Activated naive CD8-positive, alpha-beta T cell (primary cell): ENCODE measurements around the gene ATRN.
"Not testable (repeated sequence)": the region's sequence is repeated elsewhere in the genome, so short reads cannot be mapped to it uniquely, and the experiment has no call there.

Experiments
- H3K27ac Mint-ChIP-seq: one replicate; pipeline ENCODE4 v1.8.0; 2021; ENCODE audit warnings: mixed read lengths
- H3K27me3 Mint-ChIP-seq: one replicate; pipeline ENCODE4 v1.8.0; 2021; ENCODE audit warnings: mixed read lengths
- H3K36me3 Mint-ChIP-seq: one replicate; pipeline ENCODE4 v1.8.0; 2021; ENCODE audit warnings: mixed read lengths
- H3K4me1 Mint-ChIP-seq: one replicate; pipeline ENCODE4 v1.8.0; 2021; ENCODE audit warnings: low read depth, mixed read lengths
- H3K4me3 Mint-ChIP-seq: one replicate; pipeline ENCODE4 v1.8.0; 2021; ENCODE audit warnings: mild to moderate bottlenecking, mixed read lengths
- H3K9me3 Mint-ChIP-seq: one replicate; pipeline ENCODE4 v1.8.0; 2021; ENCODE audit warnings: low read depth, mixed read lengths

ATRN gene

DNA sequence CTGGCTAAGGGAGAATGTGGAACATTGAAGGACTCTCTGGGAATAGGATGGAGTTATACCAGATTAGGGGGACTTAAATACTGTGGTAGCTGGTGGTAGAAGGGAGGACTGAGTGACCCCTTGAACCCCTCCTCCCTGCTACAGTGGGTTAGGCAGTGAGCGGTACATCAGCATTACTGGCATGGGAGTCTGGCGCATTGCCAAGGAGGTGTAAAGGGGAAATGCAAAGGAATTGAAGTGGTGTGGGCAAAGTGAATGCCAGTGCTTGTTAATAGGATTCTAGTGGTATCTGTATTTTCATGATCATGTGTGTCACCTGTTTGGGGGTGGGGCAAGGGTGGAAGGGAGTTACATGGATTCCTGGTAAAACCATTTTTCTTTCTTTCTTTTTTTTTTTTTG is 132.3 kb downstream of the ATRN start:
- no peaks in the 10 kb centered on the region for H3K4me1 Mint-ChIP-seq
- H3K27ac Mint-ChIP-seq, result no peak overlapping the region
- peaks cover 28% of the 10 kb centered on the region for H3K36me3 Mint-ChIP-seq
- H3K27me3 Mint-ChIP-seq, result no peaks in the 10 kb centered on the region
- H3K4me3 Mint-ChIP-seq, result no peak overlapping the region
- H3K9me3 Mint-ChIP-seq, result no peaks in the 10 kb centered on the region

DNA sequence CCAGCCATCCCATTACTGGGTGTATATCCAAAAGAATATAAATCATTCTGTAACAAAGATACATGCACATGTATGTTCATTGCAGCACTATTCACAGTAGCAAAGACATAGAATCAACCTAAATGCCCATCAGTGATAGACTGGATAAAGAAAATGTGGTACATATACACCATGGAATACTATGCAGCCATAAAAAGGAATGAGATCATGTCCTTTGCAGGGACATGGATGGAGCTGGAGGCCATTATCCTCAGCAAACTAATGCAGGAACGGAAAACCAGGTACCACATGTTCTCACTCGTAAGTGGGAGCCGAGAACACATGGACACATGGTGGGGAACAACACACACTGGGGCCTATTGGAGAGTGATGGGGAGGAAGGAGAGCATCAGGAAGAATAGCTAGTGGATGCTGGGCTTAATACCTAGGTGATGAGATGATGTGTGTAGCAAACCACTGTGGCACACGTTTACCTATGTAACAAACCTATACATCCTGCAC is 134.6 kb downstream of the ATRN start:
- not testable (repeated sequence) for H3K27me3 Mint-ChIP-seq, H3K9me3 Mint-ChIP-seq, H3K4me3 Mint-ChIP-seq, H3K4me1 Mint-ChIP-seq, H3K27ac Mint-ChIP-seq
- H3K36me3 Mint-ChIP-seq, result peaks cover 30% of the 10 kb centered on the region

DNA sequence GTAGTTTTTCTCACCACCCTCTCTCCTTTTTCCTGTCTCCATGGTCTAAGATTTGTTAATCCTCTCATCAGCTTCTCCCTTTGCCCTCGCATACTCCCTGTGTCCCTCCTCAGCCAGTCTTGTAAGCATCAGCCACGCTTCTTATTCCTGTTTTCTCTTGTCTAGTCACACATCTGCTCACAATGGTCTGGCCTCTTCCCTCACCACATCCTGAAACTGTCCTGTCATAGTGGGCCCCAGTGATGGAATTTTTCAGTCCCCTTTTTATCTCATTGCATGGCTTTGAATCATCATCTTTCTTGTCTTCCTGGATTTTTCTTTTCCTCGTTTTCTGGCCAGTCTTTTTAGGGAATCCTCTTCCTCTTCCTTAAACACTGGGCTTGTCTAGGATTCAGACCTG is 135.2 kb downstream of the ATRN start:
- Mint-ChIP-seq H3K27me3 (no peaks in the 10 kb centered on the region), H3K9me3 (no peaks in the 10 kb centered on the region), H3K27ac (no peak overlapping the region), H3K4me1 (no peaks in the 10 kb centered on the region), H3K36me3 (peaks cover 29% of the 10 kb centered on the region), H3K4me3 (no peak overlapping the region)

DNA sequence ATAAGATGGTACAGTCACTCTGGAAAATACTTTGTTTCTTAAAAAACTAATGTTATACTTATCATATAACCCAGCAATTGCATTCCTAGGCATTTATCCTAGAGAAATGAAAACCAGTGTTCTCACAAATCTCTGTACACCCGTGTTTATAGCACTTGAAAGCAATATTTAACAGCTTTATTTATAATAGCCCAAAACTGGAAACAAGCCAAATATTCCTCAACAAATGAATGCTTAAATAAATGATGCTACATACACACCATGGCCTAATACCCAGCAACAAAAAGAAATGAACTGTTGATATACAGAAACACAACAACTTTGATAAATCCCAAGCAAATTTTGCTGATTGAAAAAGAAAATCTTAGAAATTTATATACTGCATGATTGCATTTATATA is 141.1 kb downstream of the ATRN start:
- Mint-ChIP-seq H3K27ac (no peak overlapping the region), H3K27me3 (no peaks in the 10 kb centered on the region), H3K9me3 (no peaks in the 10 kb centered on the region), H3K4me1 (no peaks in the 10 kb centered on the region), H3K36me3 (peaks cover 10% of the 10 kb centered on the region), H3K4me3 (no peak overlapping the region)

DNA sequence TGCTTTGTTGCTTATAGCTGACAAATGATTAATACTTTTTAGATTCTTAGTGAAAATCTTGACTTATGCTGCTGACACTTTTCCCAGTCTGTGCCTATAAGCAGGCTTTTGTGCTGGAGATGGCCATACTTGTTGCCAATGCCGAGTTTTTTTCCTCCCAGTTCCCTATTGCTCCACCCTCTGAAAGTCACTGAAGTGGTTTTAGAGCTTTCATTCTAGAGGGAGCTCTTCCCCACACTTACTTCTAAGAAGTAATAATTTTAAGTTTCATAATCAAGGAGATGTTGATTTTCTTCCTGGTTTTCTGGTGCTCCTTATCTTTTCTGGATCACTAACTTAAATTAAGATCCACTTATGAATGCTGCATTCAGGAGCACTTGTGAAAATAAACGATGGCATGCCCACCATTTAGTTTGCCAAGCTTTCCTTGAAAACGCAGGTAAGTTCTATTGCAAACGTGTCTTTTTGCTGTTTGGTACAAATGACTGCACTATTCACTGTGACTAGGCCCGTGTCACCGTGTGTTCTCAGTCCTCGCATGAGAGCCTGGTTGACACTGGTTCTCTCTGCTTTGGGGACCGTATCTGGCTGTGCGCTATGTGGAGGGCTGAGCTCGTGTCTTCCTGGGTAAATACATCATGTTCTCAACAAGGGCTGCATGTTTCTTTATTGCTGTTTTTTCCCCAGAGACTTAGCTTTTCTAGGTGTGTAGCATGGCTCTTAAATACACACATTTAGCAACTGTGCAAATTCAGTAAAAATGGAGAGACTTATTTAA is 142.2 kb downstream of the ATRN start:
- Mint-ChIP-seq H3K27me3 (no peaks in the 10 kb centered on the region), H3K4me1 (no peaks in the 10 kb centered on the region), H3K4me3 (no peak overlapping the region), H3K27ac (no peak overlapping the region), H3K36me3 (peaks cover 10% of the 10 kb centered on the region), H3K9me3 (no peaks in the 10 kb centered on the region)

DNA sequence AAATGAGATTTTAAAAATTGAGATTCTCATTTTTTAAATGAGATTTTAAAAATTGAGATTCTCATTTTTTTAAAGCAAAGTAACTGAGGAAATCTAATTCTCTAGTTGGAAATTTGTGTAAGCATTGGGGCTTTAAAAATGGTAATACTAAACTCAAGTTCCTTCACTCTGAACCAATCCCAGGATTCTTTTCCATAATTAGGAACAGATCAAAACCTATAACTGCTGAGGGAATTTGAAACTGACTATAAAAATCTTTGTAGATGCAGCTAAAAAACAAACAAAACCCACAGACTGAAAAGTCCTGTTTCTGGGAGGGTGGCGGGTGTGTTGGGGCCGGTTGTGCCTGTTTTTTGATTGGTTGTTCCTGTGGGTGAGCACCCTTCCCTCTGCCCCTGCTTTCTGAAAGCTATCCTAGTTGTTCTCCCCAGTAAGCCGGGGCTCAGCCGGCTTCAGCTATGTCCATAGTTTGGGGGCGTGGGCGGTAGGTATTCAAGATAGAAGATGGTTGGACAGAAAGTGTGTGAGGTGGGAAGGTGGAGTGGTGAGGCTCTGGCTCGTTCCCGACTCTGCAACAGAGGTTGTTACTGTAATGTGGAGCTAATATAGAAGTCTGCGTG is 143.1 kb downstream of the ATRN start:
- Mint-ChIP-seq H3K4me3 (no peak overlapping the region), H3K27ac (no peak overlapping the region), H3K36me3 (peaks cover 9% of the 10 kb centered on the region), H3K4me1 (no peaks in the 10 kb centered on the region), H3K9me3 (no peaks in the 10 kb centered on the region), H3K27me3 (no peaks in the 10 kb centered on the region)

DNA sequence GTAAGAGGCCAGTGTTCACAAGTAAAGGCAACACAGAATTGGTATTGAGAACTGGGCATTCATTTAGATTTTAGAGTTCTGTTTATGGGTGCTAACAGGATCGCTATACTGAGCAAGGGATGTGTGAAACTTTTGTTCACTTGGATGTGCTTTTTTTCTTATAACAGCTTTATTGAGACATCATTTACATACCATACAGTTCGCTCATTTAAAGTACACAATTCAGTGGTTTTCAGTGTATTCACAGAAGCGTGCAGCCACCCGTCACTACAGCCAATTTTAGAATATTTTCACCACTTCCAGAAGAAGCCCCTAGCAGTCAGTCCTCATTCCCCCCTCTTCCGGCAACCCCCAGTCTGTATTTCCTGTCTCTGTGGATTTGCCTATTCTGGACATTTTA is 143.6 kb downstream of the ATRN start:
- Mint-ChIP-seq H3K27me3 (no peaks in the 10 kb centered on the region), H3K27ac (no peak overlapping the region), H3K4me1 (no peaks in the 10 kb centered on the region), H3K36me3 (peaks cover 6% of the 10 kb centered on the region), H3K4me3 (no peak overlapping the region), H3K9me3 (no peaks in the 10 kb centered on the region)

DNA sequence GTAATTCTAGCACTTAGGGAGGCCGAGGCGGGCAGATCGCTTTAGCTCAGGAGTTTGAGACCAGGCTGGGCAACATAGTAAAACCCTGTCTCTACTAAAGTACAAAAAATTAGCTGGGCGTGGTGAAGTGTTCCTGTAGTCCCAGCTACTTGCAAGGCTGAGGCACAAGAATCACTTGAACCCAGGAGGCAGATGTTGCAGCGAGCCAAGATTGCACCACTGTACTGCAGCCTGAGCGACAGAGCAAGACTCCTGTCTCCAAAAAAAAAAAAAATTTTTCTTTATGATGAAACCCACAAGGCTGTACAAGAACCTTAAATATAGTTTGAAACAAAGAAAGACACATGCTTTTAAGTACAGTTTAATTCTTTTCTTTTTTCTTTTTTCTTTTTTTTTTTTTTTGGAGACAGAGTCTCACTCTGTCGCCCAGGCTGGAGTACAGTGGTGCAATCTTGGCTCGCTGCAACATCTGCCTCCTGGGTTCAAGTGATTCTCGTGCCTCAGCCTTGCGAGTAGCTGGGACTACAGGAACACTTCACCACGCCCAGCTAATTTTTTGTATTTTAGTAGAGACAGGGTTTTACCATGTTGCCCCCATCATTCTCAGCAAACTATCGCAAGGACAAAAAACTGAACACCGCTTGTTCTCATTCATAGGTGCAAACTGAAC is 144.5 kb downstream of the ATRN start:
- H3K4me1 Mint-ChIP-seq, H3K27me3 Mint-ChIP-seq, H3K36me3 Mint-ChIP-seq, H3K4me3 Mint-ChIP-seq, H3K9me3 Mint-ChIP-seq, H3K27ac Mint-ChIP-seq: not testable (repeated sequence)

DNA sequence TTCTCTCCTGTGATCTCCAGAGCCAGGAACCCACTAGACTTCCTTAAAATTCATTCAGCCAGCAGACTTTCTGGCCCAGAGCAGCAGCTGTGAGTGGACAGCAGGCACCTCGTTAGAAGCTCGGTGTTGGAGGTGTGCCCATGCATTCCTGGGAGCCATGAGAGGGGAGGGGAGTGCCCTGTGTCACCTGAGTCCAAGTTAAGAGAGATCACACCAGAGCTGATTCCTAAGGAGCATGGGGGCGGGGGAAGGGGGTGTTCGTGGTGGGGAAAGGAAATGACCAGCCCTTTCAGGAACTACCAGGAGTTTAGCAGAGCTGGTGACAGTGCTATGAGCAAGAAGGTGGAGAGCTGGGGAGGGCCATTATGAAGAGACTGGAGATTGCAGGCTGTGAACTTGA is 145.4 kb downstream of the ATRN start:
- no peak overlapping the region for H3K4me3 Mint-ChIP-seq
- H3K9me3 Mint-ChIP-seq, result no peaks in the 10 kb centered on the region
- H3K27ac Mint-ChIP-seq, result no peak overlapping the region
- H3K36me3 Mint-ChIP-seq, result peaks cover 6% of the 10 kb centered on the region
- no peaks in the 10 kb centered on the region for H3K4me1 Mint-ChIP-seq
- no peaks in the 10 kb centered on the region for H3K27me3 Mint-ChIP-seq

DNA sequence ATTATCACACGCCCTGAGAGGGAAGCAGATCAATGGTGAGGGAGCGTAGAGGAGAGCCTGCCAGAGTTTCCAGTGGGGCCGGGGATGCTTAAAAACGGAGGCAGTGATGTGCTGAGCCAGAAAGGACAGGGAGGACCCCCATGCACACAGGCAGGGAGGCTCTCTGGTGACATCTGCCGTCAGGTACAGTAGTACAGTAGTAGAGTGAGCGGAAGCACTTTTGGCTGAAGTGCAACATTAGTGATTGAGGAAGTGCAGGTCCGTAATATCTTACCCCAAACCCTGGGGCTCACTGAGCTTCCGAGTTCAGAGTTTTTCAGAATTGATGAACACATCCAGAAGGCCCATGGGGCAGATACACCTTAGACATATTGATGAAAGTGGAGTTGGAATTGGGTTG is 150.3 kb downstream of the ATRN start:
- no peaks in the 10 kb centered on the region for H3K9me3 Mint-ChIP-seq
- H3K36me3 Mint-ChIP-seq, result no peaks in the 10 kb centered on the region
- H3K4me3 Mint-ChIP-seq, result no peak overlapping the region
- no peaks in the 10 kb centered on the region for H3K4me1 Mint-ChIP-seq
- no peaks in the 10 kb centered on the region for H3K27me3 Mint-ChIP-seq
- no peak overlapping the region for H3K27ac Mint-ChIP-seq

DNA sequence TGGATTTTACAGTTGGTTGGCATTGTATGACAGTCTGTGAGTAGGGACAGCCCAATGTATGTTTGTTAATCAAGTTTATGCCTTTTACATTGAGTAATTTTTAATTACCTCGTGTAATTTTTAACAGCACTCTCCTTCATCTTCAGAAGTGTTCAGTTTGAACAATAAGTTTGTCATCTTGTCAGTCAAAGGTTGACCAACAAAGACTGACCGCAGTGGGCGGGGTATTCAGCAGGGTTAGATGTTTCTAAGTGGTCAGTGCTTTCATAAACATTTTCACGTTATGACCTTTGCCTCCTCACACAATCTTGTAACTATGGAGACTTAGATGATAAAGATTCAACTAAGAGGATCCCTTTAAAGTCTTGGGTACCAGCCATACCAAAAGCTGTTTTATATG is 151.6 kb downstream of the ATRN start:
- Mint-ChIP-seq H3K4me1 (no peaks in the 10 kb centered on the region), H3K9me3 (no peaks in the 10 kb centered on the region), H3K36me3 (peaks cover 3% of the 10 kb centered on the region), H3K27ac (no peak overlapping the region), H3K4me3 (no peak overlapping the region), H3K27me3 (no peaks in the 10 kb centered on the region)

DNA sequence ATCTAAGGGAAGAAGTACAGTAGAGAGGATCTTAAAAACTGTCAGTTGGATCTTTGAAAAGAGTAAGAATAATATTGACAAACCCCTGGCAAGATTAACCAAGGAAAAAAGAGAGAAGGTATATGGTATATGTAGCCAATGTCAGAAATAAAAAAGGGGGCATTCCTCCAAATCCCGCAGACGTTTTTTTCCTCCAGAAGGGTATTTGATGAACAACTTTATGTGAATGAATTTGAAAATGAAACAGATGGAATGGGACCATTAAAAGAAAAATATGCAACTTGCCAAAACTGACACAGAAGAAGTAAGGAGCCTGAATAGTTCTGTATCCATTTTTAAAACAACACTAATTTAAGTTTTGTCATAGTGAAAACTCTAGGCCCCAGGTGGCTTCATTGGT is 156.7 kb downstream of the ATRN start:
- Mint-ChIP-seq H3K27ac (no peak overlapping the region), H3K27me3 (no peaks in the 10 kb centered on the region), H3K4me1 (no peaks in the 10 kb centered on the region), H3K4me3 (no peak overlapping the region), H3K36me3 (peaks cover 12% of the 10 kb centered on the region), H3K9me3 (no peaks in the 10 kb centered on the region)

DNA sequence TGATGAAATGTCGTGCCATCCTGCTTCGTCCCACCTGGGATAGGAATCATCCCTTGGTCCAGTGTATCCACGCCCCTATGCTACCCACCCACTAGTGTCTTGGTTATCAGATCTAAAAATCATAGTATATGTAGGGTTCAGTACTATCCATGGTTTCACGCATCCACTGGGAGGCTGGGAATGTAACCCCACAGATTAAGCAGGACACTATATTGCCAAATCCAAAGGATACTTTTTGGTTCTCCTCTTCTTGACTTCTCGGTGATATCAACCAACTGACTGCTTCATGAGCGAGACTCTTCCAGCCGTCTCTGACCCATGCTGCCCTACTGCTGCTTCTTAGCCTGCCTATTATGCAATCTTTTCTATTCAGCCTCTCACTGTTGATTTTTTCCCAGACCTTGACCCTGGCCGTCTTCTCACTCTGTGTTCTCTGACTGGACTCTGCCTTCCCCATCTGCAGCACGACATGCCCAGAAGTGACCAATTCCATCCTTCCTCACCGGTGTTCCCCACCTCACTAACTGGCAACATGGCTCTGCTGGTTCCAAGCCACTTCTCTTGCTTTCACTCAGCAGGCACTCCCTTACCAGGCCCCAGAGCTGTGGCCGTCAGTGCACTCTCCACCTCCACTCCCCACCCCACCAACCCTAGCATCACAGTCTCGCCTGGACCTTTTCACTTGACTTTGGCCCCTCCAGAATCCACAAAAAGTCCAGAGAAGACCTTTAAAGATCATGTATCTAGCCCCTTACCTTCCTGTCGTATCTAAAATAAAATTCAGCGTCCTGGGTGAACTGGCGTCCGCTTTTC is 157.9 kb downstream of the ATRN start:
- no peaks in the 10 kb centered on the region for H3K27me3 Mint-ChIP-seq
- no peaks in the 10 kb centered on the region for H3K9me3 Mint-ChIP-seq
- no peak overlapping the region for H3K4me3 Mint-ChIP-seq
- H3K36me3 Mint-ChIP-seq, result peaks cover 12% of the 10 kb centered on the region
- H3K4me1 Mint-ChIP-seq, result no peaks in the 10 kb centered on the region
- H3K27ac Mint-ChIP-seq, result no peak overlapping the region

DNA sequence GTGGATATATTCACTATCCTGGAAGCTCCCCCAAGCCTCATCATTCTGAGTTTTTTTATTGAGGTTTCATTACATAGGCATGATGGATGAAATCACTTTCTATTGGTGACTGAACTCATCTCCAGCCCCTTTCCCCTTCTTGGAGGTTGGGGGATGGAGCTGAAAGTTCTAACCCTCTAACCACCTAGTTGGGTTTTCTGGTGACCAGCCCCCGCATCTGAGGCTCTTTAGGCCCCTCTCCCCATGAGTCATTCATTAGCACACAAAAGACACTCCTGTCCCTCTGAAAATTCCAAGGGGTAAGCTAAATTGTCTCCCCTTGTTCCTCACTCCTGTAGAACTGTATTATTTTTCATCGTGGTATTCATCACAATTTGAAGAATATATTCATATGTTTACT is 159.1 kb downstream of the ATRN start:
- no peaks in the 10 kb centered on the region for H3K9me3 Mint-ChIP-seq
- H3K36me3 Mint-ChIP-seq, result peaks cover 17% of the 10 kb centered on the region
- no peak overlapping the region for H3K27ac Mint-ChIP-seq
- H3K4me1 Mint-ChIP-seq, result no peaks in the 10 kb centered on the region
- H3K4me3 Mint-ChIP-seq, result no peak overlapping the region
- no peaks in the 10 kb centered on the region for H3K27me3 Mint-ChIP-seq

DNA sequence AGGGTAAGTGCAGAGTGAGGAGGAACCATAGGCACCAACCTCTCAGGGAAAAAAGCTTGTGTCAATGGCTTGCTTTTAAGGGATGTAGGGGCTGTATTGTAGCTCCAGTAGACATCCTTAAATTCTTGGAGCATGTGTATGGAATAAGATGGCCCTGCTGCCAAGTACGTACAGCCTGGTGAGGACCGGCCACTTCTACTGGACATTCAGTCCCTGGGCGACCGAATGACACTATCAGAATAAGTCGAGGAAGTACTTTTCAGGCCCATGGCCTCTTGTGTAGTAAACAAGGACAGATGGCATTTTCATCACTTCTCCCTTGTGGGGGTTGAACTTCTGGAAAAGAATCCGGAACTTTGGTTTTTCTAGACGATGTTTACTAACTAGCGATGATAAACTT is 159.6 kb downstream of the ATRN start:
- Mint-ChIP-seq H3K4me1 (no peaks in the 10 kb centered on the region), H3K4me3 (no peak overlapping the region), H3K27ac (no peak overlapping the region), H3K27me3 (no peaks in the 10 kb centered on the region), H3K36me3 (peaks cover 17% of the 10 kb centered on the region), H3K9me3 (no peaks in the 10 kb centered on the region)
